Neural cell (in vitro differentiated cells): ENCODE data around the gene HPX. TPM values are rescaled to one million over a fixed set of nuclear protein-coding genes. Genes with fewer than 3 reads are reported as not detected.

Source experiments
- H2AFZ ChIP-seq: fragments of 200-600, 300-800 bp; sonication (generic), shearing (Covaris generic); 2 replicates; pipeline ENCODE4 v1.6.0; 2014; ENCODE audit warnings: low read depth, mild to moderate bottlenecking, antibody characterized with exemption, low read length, moderate library complexity
- H3F3A ChIP-seq: fragments of 200-600 bp; shearing (Covaris generic); 2 replicates; pipeline ENCODE4 v1.6.1; 2016; ENCODE audit warnings: mild to moderate bottlenecking, moderate library complexity, mixed read lengths, antibody characterized with exemption, low read length; ENCODE audit not compliant: insufficient read depth, poor library complexity, severe bottlenecking
- H3K27ac ChIP-seq: fragments of 200-600, 300-800 bp; sonication (generic), shearing (Covaris generic); 2 replicates; pipeline ENCODE4 v1.5.1; 2014; ENCODE audit warnings: mild to moderate bottlenecking, low read length, moderate library complexity
- H3K27me3 ChIP-seq: fragments of 300-800, 200-600 bp; sonication (generic), shearing (Covaris generic); 2 replicates; pipeline ENCODE4 v1.6.0; 2014; ENCODE audit warnings: mild to moderate bottlenecking, low read depth, low read length, moderate library complexity; ENCODE audit not compliant: insufficient read depth
- H3K36me3 ChIP-seq: fragments of 300-800, 200-600 bp; sonication (generic), shearing (Covaris generic); 2 replicates; pipeline ENCODE4 v1.5.1; 2014; ENCODE audit warnings: mild to moderate bottlenecking, antibody characterized with exemption, low read length, moderate library complexity; ENCODE audit not compliant: insufficient read depth
- H3K4me2 ChIP-seq: fragments of 300-800, 200-600 bp; sonication (generic), shearing (Covaris generic); 2 replicates; pipeline ENCODE4 v1.6.0; 2014; ENCODE audit warnings: mild to moderate bottlenecking, low read length
- H3K4me3 ChIP-seq: fragments of 300-800, 200-600 bp; sonication (generic), shearing (Covaris generic); 2 replicates; pipeline ENCODE4 v1.5.1; 2014; ENCODE audit warnings: mild to moderate bottlenecking, low read length, moderate library complexity
- H3K79me2 ChIP-seq: fragments of 200-600 bp; shearing (Covaris generic); replicated peaks from 2 replicates; pipeline ENCODE4 v1.6.0; 2014; ENCODE audit warnings: mild to moderate bottlenecking, low read length, moderate library complexity; ENCODE audit not compliant: insufficient read depth
- H3K9ac ChIP-seq: fragments of 300-800, 200-600 bp; sonication (generic), shearing (Covaris generic); 2 replicates; pipeline ENCODE4 v1.6.1; 2016; ENCODE audit warnings: mild to moderate bottlenecking, low read length, mixed read lengths
- H3K9me2 ChIP-seq: fragments of 200-600 bp; shearing (Covaris generic); 2 replicates; pipeline ENCODE4 v1.6.1; 2016; ENCODE audit warnings: mild to moderate bottlenecking, low read length, mixed read lengths; ENCODE audit not compliant: insufficient read depth
- H3K9me3 ChIP-seq: fragments of 200-600, 300-800 bp; sonication (generic), shearing (Covaris generic); 2 replicates; pipeline ENCODE4 v1.6.1; 2016; ENCODE audit warnings: mild to moderate bottlenecking, mixed run types, low read length, moderate library complexity, mixed read lengths
- H4K20me1 ChIP-seq: fragments of 200-600 bp; shearing (Covaris generic); 2 replicates; pipeline ENCODE4 v1.6.1; 2016; ENCODE audit warnings: mild to moderate bottlenecking, mixed run types; ENCODE audit not compliant: insufficient read depth
- CTCF ChIP-seq: fragments of 450-650 bp; IDR thresholded peaks from 2 replicates; pipeline ENCODE4 v1.5.1; 2014; ENCODE audit warnings: antibody characterized with exemption, mild to moderate bottlenecking, moderate library complexity; ENCODE audit not compliant: poor library complexity, severe bottlenecking
- EZH2 ChIP-seq: fragments of 200-600, 300-800 bp; shearing (Covaris generic), sonication (generic); IDR thresholded peaks from 2 replicates; pipeline ENCODE4 v1.6.1; 2014; ENCODE audit warnings: antibody characterized with exemption, low read length, borderline replicate concordance, mild to moderate bottlenecking; ENCODE audit not compliant: insufficient read depth, poor library complexity, severe bottlenecking
- MXI1 ChIP-seq: fragments of 450-650 bp; conservative IDR thresholded peaks from 2 replicates; pipeline ENCODE4 v1.6.1; 2014; ENCODE audit warnings: antibody characterized with exemption, mild to moderate bottlenecking; ENCODE audit not compliant: poor library complexity, severe bottlenecking
- POLR2AphosphoS5 ChIP-seq: IDR thresholded peaks from 2 replicates; pipeline ENCODE4 v1.6.1; 2012
- SMC3 ChIP-seq: fragments of 450-650 bp; conservative IDR thresholded peaks from 2 replicates; pipeline ENCODE4 v1.6.1; 2014; ENCODE audit warnings: antibody characterized with exemption, mild to moderate bottlenecking, moderate library complexity; ENCODE audit not compliant: poor library complexity
- TAF1 ChIP-seq: IDR thresholded peaks from 2 replicates; pipeline ENCODE4 v1.6.1; 2012; ENCODE audit warnings: low read depth
- polyA plus RNA-seq: library from polyadenylated mRNA; depleted of rRNA; stranded (reverse); fragments of >200 nt; gene quantifications from 2 replicates; pipeline ENCODE4 v1.2.3, GENCODE V29; 2014
- TF ChIP-seq, protein P1 (sequence below): IDR thresholded peaks from 2 replicates; pipeline ENCODE4 v1.6.1; 2012; ENCODE audit warnings: borderline replicate concordance

HPX gene
- polyA plus RNA-seq, 1 donor from 2014 or later, result 11.1 TPM

DNA sequence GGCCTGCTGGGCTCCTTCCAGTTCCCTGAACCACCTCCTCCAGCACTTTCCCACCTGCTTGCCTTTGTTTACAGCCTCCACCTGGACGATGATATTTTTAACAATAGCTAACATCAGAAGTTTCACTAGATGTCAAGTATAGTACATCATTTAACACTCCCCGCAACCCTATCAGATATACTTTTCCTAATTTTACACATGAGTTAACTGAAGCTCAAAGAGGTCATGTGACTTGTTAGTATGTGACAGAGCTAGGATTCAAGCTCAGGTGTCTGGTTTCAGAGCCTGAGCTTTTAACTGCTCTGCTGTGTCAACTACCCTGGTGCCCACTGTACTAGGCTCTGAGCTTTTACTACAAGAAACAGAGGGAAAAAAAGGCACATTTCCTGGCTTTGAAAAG, 14.3 kb upstream of the HPX start:
- H2AFZ ChIP-seq, result no peak overlapping the region
- H3F3A ChIP-seq, result no peaks in the 10 kb centered on the region
- TF ChIP-seq POLR2AphosphoS5 (no peak), EZH2 (no peak)

GRCh38 chr11:6453152-6453551, 12.4 kb upstream of the HPX start:
- no peak for TF ChIP-seq SMC3
- TF ChIP-seq EZH2, result no peak
- TF ChIP-seq CTCF, result no peak
- no peak for TF ChIP-seq MXI1
- no peak for TF ChIP-seq TAF1

More for the DNA sequence above, 14.3 kb upstream of the HPX start:
- Histone ChIP-seq H3K27ac (no peak overlapping the region), H3K9me3 (no peaks in the 10 kb centered on the region), H3K9ac (no peak overlapping the region), H3K4me2 (no peak overlapping the region), H3K36me3 (peaks cover 13% of the 10 kb centered on the region), H3K27me3 (no peaks in the 10 kb centered on the region), H3K4me3 (no peak overlapping the region), H4K20me1 (no peaks in the 10 kb centered on the region), H3K79me2 (no peaks in the 10 kb centered on the region), H3K9me2 (no peaks in the 10 kb centered on the region)

GRCh38 chr11:6452219-6452618, 11.4 kb upstream of the HPX start:
- no peak overlapping the region for H3K27ac ChIP-seq
- H2AFZ ChIP-seq, result no peak overlapping the region
- no peaks in the 10 kb centered on the region for H3K27me3 ChIP-seq
- no peak overlapping the region for H3K4me3 ChIP-seq
- H4K20me1 ChIP-seq, result no peaks in the 10 kb centered on the region
- peaks cover 8% of the 10 kb centered on the region for H3K36me3 ChIP-seq
- no peaks in the 10 kb centered on the region for H3K79me2 ChIP-seq
- no peaks in the 10 kb centered on the region for H3K9me2 ChIP-seq
- TF ChIP-seq TAF1, result no peak
- TF ChIP-seq, protein P1, sequence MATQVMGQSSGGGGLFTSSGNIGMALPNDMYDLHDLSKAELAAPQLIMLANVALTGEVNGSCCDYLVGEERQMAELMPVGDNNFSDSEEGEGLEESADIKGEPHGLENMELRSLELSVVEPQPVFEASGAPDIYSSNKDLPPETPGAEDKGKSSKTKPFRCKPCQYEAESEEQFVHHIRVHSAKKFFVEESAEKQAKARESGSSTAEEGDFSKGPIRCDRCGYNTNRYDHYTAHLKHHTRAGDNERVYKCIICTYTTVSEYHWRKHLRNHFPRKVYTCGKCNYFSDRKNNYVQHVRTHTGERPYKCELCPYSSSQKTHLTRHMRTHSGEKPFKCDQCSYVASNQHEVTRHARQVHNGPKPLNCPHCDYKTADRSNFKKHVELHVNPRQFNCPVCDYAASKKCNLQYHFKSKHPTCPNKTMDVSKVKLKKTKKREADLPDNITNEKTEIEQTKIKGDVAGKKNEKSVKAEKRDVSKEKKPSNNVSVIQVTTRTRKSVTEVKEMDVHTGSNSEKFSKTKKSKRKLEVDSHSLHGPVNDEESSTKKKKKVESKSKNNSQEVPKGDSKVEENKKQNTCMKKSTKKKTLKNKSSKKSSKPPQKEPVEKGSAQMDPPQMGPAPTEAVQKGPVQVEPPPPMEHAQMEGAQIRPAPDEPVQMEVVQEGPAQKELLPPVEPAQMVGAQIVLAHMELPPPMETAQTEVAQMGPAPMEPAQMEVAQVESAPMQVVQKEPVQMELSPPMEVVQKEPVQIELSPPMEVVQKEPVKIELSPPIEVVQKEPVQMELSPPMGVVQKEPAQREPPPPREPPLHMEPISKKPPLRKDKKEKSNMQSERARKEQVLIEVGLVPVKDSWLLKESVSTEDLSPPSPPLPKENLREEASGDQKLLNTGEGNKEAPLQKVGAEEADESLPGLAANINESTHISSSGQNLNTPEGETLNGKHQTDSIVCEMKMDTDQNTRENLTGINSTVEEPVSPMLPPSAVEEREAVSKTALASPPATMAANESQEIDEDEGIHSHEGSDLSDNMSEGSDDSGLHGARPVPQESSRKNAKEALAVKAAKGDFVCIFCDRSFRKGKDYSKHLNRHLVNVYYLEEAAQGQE, result no peak
- no peak for TF ChIP-seq SMC3
- TF ChIP-seq POLR2AphosphoS5, result no peak
- no peaks in the 10 kb centered on the region for H3K9me3 ChIP-seq
- H3K4me2 ChIP-seq, result no peak overlapping the region
- no peaks in the 10 kb centered on the region for H3F3A ChIP-seq
- no peak overlapping the region for H3K9ac ChIP-seq

More at GRCh38 chr11:6453152-6453551, 12.4 kb upstream of the HPX start:
- H3K27me3 ChIP-seq, result no peaks in the 10 kb centered on the region
- H3K4me3 ChIP-seq, result no peak overlapping the region
- H3K9me3 ChIP-seq, result no peaks in the 10 kb centered on the region
- no peaks in the 10 kb centered on the region for H3K79me2 ChIP-seq
- no peak overlapping the region for H3K4me2 ChIP-seq
- H3F3A ChIP-seq, result no peaks in the 10 kb centered on the region
- H2AFZ ChIP-seq, result no peak overlapping the region
- H3K36me3 ChIP-seq, result peaks cover 8% of the 10 kb centered on the region
- no peak overlapping the region for H3K9ac ChIP-seq
- H4K20me1 ChIP-seq, result no peaks in the 10 kb centered on the region
- no peak overlapping the region for H3K27ac ChIP-seq
- H3K9me2 ChIP-seq, result no peaks in the 10 kb centered on the region
